DMS 273 (cell line): ENCODE data around the gene GNPTAB.
"Not testable (repeated sequence)": the region's sequence is repeated elsewhere in the genome, so short reads cannot be mapped to it uniquely, and the experiment has no call there.

Experiments used
- DNase-seq: peaks from one replicate; lab custom pipeline; 2025; ENCODE audit not compliant: unreplicated experiment; lab: John Stamatoyannopoulos, UW

The GNPTAB gene

DNA sequence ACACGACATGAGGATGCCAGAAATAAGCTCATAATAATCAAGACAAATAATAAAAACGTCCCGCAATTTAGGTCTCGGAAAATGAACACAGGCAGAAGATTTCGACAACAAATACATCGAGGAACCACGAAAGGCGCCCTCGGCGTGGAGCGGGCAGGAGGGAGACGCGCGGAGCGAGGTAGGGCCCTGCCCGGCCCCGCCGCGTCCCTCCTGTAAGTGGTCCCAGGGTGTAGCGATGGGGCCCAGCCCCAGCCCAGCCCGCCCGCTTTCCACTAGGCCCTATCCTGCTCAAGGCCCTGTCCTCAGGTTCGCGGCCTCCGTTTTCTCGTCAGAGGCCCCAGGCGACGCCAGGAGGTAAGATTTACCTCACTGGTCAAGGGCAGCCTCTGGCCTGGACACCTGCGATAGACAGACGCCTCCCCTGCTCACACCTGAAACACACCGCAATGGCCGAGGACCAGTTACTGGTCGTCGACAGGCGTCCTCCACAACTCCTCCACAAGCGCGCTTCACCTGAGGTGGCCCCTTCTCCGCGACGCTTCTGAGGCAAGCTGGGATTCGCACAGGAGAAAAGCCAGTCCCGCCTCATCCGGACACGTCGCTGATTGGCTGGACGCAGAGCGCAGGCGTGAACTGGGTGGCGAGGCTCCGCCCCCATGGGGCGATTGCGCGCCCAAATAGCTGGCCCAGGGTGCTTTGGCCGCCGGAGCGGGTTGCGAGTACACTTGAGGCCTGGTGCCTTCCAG lies 91.7 kb downstream of the GNPTAB start, which contains the start of gene SYCP3:
Gene SYCP3, minus strand, starts transcription at position 543 of the 746 bp plus-strand sequence. CDS start 1,527 bp downstream, outside the sequence.
- DNase-seq, result no peak

DNA sequence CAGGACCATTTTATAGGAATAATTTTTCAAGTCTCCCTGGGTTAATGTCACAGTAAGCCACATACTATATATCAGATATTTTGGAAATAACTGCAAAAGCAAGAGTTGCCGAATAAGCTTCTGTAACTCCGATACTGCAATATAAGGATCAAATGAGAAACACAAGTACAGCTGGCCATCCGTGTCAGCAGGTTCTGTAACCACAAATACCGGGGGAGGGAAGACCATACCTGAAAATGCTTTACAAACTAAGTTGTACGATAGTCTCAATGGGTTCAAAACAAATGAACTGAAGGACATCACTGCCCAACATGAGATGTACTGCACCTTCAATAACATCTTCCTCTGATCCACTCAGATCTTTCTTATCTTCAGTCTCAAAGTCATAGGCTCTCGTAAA lies 93.3 kb downstream of the GNPTAB start:
- no peak for DNase-seq

DNA sequence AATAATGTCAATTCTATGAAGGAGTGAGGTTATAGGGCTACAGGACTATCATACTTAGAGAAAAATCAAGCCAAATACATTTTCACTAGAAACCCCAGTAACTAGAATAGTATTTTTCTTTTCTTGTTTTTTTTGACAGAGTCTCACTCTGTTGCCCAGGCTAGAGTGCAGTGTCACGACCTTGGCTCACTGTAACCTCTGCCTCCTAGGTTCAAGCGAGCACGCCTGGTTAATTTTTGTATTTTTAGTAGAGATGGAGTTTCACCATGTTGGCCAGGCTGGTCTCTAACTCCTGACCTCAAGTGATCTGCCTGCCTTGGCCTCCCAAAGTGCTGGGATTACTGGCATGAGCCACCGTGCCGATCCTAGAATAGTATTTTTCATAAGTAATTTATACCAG lies 96.3 kb downstream of the GNPTAB start:
- not testable (repeated sequence) for DNase-seq

DNA sequence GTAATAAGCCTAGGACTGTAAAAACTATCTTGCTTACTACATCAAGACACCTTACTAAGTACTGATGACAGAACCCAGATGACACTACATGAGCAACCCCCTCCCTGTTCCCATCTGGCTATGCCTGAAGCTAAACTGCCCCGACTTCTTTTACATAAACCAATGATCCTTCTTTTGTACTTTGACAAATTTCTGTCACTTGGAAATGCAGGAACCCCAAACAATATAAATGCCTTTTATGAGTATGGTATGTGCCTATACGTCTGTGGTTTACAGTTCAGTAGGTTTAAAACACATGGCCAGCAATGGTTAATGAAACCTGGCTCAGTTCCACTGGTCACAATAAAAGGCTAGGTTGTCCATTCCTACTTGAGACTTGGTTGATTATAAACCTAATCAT lies 97.6 kb downstream of the GNPTAB start:
- DNase-seq, result no peak

DNA sequence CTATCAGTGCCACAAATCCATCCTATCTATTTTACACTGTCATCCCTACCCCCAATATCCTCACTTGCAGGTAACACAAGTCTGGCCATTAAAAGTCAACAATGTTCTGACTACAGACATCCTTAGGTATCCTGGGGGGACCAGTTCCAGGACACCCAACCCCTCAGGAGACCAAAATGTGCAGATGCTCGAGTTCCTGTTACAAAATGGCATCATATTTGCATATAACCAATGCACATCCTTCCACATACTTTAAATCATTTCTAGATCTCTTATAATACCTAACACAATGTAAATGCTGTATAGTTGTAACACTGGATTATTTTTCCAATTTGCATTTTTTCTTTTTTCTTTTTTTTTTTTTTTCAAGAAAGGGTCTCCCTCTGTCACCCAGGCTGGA lies 98.4 kb downstream of the GNPTAB start:
- no peak for DNase-seq

DNA sequence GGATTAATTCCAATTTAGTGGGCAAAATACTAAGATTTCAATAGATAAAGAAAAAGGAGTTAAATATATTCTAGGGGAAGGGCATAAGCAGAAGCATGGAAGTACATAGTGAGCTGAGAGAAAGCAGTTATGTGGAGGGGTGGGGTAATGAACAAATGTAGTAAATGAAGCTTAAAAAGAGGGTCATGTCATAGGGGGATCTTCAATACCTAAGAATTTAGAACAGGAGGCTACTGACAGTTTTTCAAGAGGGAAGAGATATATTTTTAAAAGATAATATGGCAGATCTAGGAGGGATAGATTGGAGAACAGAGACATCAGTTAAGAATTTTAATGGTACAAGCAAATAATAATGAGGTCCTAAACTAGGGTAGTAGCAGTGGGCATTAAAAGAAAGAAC lies 100.9 kb downstream of the GNPTAB start:
- DNase-seq, result no peak

DNA sequence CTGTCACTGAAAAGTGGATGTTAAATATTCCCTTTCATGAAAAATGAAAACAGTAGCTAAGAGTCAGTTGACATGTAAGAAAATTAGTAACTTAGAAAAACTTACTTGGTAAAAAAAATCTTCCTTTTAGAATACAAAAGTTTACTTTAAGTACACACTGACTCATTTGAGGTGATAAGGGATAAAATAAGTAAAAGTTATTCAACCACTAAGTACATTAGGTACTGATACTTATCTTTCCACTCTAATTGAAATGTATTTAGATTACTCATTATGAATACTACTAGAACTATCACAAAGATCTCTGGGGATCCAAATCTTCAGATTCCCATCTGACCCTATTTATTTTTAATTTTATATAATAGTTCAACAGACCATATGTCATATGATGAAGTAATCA lies 103.7 kb downstream of the GNPTAB start:
- DNase-seq, result no peak

DNA sequence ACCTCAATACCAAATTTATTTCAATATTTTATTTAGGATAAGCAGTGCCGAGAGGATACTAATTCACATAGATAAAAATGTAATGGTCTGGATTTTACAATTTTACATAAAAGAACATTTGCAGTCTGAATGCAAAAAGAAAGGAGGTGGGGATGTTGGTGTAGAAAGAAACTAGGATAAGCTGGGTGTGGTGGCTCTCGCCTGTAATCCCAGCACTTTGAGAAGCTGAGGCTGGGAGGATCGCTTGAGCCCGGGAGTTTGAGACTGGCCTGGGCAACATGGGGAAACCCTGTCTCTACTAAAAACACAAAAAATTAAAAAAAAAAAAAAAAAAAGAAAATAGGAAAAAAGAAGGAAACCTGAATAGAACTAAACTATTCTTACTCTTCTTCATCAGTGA lies 108.4 kb downstream of the GNPTAB start:
- no peak for DNase-seq

DNA sequence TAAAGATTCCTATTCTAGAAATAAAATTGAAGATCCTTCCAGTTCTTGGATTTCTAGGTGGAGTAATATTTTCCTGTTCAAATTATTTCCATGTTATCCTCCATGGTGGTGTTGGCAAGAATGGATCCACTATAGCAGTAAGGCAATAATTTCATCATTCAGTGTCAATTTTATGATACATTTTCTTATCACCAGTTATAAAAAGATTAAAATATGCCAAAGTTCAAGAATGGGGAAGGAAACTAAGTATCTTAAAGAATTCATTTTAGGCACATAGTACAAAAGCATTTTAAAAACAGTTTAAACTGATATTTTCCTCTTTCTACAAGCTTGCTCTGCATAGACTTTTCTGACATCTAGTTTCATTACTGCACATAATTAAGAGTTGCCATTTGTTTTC lies 110.6 kb downstream of the GNPTAB start:
- DNase-seq, result no peak

DNA sequence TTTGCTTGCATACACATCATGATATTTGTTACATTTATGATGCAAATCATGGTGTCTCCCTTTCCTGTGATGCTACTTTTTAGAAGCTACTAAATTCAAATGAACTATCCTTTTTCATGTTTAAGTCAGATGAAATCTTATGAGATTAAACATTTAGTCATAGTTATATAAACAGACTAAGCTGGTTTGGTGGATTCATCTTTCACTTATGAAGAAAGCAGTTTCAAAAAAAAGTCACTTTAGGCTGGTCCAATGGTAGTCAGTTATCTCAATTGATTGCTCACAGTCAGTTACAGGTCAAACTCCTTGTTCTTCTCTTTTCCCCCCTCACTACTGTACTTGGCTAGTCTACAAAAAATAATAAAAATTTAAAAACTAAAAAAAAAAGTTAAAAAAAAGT lies 111.2 kb downstream of the GNPTAB start:
- no peak for DNase-seq

DNA sequence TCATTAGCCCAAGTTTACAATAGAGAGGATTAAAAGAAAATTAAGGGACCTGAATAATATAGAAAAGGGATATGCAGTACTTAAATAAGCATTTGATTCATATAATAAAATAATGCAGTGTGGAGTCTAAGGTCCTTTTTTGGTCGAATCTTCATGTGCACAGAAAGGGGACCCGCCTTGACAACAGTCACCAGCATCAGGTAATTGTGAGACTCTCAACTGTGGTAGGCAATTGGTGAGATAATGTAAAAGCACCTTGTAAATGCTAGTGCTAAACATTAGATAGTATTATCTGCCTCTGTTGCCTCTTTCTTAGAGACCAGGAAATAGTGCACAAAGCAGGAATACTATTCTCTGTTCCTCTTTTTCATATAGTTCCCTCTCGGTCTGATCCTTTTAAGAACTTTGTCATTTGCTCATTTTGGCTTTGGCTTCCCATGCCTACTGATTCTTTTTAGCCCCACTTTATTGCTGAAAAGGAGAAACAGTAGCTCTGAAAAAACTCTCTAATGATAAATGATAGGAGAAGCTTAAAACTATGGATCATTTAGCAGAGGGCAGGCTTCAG lies 115.8 kb downstream of the GNPTAB start:
- no peak for DNase-seq

DNA sequence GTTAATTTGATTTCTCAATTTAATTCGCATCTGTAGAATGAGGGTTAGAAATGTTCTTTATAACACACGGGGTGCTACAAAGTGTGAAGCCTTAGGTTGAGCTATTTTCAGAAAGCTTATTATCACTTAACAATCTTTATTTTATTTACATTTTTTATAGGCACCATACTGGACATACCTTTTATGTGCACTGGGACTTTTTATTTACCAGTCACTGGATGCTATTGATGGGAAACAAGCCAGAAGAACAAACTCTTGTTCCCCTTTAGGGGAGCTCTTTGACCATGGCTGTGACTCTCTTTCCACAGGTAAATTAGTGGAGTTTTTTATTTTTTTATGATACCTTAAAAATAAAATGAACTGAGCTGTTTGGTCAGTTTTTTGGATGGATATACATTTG lies 116.8 kb downstream of the GNPTAB start:
- DNase-seq, result no peak

DNA sequence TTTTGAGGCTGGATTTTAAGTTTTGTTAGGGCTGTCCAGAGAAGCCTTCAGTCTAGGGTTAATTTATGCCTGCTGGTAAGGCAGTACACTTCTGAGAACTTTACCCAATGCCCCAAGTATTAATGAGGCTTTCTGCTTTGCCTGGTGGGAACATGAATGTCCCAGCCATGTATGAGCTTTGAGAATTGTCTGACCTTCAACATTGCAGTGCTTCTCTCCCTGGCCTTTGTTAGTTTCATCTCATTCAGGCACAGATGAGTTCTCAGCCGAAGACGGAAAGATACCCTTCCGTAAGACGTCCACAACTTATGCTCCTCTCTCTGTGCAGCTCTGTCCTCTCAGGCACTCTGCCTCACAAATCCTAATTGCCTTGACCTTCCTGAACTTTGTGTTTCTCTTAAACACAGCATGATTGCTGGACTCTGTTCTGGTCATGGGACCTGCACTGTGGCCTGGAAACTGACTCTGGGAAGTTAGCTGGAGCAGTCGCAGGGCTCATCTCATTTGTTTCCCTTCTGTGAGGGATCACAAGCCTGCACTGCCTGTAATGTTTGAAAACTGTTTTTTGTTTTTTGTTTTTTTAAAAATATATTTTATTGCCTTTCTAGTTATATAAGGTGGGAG lies 117.6 kb downstream of the GNPTAB start:
- no peak for DNase-seq

DNA sequence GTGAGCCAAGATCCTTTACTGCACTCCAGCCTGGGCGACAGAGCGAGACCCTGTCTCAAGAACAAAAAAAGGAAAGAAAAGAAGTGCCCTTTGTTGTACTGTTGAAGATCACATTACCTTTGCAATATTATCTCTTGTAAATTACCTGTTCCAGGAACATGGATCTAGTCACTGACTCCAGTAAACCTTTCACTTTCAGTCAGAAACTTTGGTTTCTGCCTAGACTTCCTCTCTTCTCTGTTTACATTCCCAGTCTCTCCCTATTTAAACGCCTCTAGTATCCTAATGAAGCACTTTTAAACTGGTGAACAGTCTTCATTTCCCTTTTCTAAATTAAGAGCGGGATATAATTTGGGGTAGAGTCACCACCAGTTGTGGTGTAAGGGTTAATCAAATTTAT lies 120.5 kb downstream of the GNPTAB start:
- no peak for DNase-seq

DNA sequence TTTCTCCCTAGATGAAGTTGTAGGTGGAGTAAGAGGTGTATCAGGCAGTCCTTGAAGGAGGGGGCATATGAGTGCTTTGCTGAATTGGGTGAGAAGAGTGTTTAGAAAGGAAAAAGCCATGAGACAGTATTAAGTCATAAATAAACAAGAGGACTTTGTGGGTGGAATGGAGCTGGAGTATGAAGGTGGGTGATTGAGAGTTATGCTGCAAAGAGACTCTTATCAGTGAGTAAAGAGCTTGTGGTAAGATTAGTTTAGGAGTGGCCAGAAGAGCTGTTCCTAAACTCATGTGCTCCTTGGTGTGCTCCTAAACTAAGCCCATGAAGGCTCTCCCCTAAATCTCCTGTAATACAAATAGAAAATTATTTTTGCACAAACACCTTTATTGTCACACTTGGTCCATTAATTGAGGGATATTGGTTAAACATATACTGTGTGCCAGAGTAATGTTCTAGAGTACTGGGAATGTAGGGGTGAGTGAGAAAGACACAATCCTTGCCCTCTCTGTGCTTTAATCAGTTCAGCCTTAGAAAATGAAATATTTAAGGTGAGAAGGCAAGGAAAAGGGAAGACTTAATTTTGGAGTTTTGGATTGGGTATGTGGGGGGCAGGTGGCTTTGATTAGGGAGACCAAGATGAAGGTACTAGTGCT lies 123.5 kb downstream of the GNPTAB start:
- DNase-seq, result no peak

DNA sequence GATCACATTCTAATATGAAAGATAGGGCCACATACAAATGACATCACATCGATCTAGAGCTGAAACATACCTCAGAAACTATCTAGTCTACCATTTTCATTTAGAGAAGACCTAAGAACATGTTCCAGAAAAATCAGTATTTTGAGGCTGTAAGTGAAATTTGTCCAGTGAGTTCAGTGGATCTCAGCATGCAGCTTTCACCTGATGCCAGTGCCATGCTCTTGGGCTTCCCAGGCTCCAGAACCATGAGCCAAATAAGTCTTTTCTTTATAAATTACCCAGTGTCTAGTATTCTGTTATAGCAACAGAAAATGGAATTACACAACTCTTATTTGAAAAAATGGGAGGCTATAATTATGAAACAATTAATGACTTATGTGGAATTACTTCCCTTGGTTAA lies 124.4 kb downstream of the GNPTAB start:
- DNase-seq, result no peak

DNA sequence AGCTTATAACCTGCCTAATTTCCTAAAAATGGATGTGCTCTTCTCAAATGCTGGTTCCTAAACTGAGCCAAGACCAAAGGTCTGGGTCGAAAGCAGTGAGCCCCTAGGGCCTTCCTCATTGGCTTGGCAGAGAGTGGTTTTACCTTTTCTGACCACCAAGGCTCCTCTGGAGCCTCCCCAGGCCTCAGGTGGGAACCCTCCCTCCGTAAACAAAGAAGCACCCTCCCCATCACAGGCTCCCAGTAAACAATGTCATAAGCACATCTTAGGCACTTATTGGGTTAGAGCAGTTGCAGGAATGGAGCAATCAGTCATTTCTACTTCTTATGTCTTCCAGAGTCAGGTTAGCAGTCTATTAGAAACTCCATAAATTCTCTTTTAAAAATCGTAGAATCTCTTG lies 127.3 kb downstream of the GNPTAB start:
- DNase-seq, result no peak

DNA sequence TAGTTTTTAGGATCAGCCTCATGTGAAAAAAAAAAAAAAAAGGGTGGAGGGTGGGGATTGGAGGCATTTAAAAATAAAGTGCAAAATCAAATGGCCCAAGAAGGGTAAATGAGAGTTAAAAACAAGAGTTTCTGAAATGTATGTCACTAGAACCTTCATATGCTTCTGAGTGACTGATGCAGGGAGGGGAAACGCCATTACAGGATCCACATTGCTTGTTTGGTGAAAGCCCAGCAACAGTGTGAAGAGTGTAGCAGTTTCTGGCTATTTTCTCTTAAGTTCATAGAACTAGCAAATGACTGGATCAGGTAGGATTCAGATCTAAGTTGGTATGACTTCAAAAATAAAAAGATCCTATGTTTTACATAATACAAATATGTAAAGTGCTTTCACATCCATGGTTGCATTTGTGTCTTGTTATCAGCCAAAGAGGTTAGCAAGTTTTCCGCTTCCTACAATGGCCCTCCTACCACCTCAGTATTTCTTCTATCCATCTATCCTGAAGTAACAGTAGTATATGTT lies 130.4 kb downstream of the GNPTAB start:
- DNase-seq, result no peak

DNA sequence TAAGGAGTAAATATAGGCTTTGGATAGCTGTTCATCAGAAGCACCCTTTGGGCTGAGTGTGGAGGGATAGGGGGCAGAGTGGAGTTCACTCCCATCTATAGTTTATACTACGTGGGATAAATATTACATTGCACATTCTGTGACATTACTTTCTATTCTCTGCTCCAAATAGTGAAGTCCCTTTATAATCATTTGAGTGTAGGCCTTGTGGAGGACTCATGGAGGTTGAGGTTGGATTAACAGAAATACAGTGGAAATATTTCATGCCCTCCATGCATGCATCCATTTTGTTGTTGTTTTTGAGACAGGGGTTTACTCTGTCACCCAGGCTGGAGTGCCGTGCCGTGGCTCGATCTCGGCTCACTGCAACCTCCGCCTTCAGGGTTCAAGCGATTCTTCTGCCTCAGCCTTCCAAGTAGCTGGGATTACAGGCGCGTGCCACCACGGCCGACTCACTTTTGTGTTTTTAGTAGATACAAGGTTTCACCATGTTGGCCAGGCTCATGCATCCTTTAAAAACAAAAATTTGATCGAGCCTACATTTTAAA lies 131.9 kb downstream of the GNPTAB start:
- DNase-seq, result peak; percentile 33

DNA sequence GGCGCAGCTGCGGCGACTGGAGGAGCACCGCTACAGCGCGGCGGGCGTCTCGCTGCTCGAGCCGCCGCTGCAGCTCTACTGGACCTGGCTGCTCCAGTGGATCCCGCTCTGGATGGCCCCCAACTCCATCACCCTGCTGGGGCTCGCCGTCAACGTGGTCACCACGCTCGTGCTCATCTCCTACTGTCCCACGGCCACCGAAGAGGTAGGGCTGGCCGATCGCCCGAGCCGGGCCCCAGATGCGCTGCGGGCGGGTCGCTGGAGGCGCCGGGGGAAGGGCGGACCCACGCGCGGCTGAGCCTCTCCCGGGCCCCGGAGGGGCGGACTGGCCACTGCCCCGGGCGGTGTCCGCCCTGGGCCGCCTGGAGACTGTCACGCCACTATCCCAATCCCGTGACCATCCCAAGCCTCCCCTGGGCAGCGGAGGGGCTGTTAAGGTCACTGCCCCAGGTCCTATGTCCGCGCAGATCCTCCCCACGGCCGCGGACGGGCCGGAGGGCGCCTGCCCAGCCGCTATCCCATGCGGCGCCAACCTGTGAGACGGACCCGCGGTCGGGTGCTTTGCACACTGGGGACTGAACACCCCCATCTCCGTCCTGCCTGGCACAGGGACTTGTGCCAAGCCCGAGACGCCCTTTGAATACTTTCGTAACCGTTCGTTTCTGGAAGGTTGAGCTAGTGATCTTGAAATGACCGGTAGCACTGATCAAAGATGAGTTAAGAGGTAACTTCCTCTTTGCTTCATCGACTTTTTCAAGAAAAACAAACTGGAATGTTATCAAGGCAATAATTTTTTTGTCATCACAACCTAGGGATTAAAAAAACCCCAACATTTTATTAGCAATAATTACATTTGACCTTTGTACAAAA lies 132.6 kb downstream of the GNPTAB start:
- DNase-seq, result peak; percentile 44
